Mesendoderm (in vitro differentiated cells): ENCODE data around the gene PTGFRN.

Experiments used
- DNase-seq: peaks from one replicate; pipeline ENCODE4 v3.0.0; 2013
- H2AK5ac ChIP-seq: 2 replicates; pipeline ENCODE4 v1.6.1; 2013; ENCODE audit warnings: low read length, inconsistent platforms
- H2BK120ac ChIP-seq: 2 replicates; pipeline ENCODE4 v1.6.1; 2013; ENCODE audit warnings: low read depth, mild to moderate bottlenecking, low read length, moderate library complexity, mixed read lengths
- H2BK15ac ChIP-seq: replicated peaks from 2 replicates; pipeline ENCODE4 v1.6.1; 2013; ENCODE audit warnings: low read depth, mild to moderate bottlenecking, moderate library complexity
- H2BK5ac ChIP-seq: 2 replicates; pipeline ENCODE4 v1.6.1; 2013; ENCODE audit warnings: low read length, inconsistent platforms
- H3K18ac ChIP-seq: 2 replicates; pipeline ENCODE4 v1.6.1; 2013; ENCODE audit warnings: mild to moderate bottlenecking, low read length, mixed read lengths
- H3K23ac ChIP-seq: one replicate; pipeline ENCODE4 v1.6.1; 2013; ENCODE audit warnings: low read length
- H3K27ac ChIP-seq: 2 replicates; pipeline ENCODE4 v1.5.1; 2013; ENCODE audit warnings: low read depth, mild to moderate bottlenecking, inconsistent platforms, low read length, moderate library complexity
- H3K27me3 ChIP-seq: 2 replicates; pipeline ENCODE4 v1.6.1; 2013; ENCODE audit warnings: low read length, control low read depth, mild to moderate bottlenecking, inconsistent platforms; ENCODE audit not compliant: insufficient read depth, poor library complexity
- H3K36me3 ChIP-seq: 2 replicates; pipeline ENCODE4 v1.6.1; 2013; ENCODE audit warnings: low read length, inconsistent platforms; ENCODE audit not compliant: control insufficient read depth, insufficient read depth
- H3K4ac ChIP-seq: one replicate; pipeline ENCODE4 v1.6.1; 2013; ENCODE audit warnings: low read depth, mild to moderate bottlenecking, low read length, moderate library complexity
- H3K4me1 ChIP-seq: 2 replicates; pipeline ENCODE4 v1.6.1; 2013; ENCODE audit warnings: low read depth, low read length, inconsistent platforms; ENCODE audit not compliant: control insufficient read depth
- H3K4me2 ChIP-seq: 2 replicates; pipeline ENCODE4 v1.6.1; 2013; ENCODE audit warnings: low read length
- H3K4me3 ChIP-seq: 2 replicates; pipeline ENCODE4 v1.5.1; 2013; ENCODE audit warnings: mild to moderate bottlenecking, low read length
- H3K56ac ChIP-seq: one replicate; pipeline ENCODE4 v1.6.1; 2013; ENCODE audit warnings: low read length
- H3K79me1 ChIP-seq: 2 replicates; pipeline ENCODE4 v1.6.1; 2013; ENCODE audit warnings: low read length, inconsistent platforms
- H3K79me2 ChIP-seq: 2 replicates; pipeline ENCODE4 v1.6.1; 2013; ENCODE audit warnings: mild to moderate bottlenecking, low read length; ENCODE audit not compliant: control insufficient read depth, insufficient read depth
- H3K9ac ChIP-seq: 2 replicates; pipeline ENCODE4 v1.6.1; 2013; ENCODE audit warnings: low read length, inconsistent platforms
- H4K5ac ChIP-seq: one replicate; pipeline ENCODE4 v1.6.1; 2013; ENCODE audit warnings: low read length
- H4K8ac ChIP-seq: one replicate; pipeline ENCODE4 v1.6.1; 2013; ENCODE audit warnings: low read depth, mild to moderate bottlenecking, control low read depth, low read length, moderate library complexity
- WGBS: extraction: QIAGEN DNeasy Blood & Tissue Kit; methylation state at CpG from one replicate; pipeline ENCODE4 v1.1.7; 2013; ENCODE audit warnings: low lambda C conversion rate, missing lambda C conversion rate; ENCODE audit not compliant: insufficient coverage; ENCODE audit errors: extremely low coverage; 5-methylcytosine and 5-hydroxymethylcytosine counted together

Gene PTGFRN

DNA sequence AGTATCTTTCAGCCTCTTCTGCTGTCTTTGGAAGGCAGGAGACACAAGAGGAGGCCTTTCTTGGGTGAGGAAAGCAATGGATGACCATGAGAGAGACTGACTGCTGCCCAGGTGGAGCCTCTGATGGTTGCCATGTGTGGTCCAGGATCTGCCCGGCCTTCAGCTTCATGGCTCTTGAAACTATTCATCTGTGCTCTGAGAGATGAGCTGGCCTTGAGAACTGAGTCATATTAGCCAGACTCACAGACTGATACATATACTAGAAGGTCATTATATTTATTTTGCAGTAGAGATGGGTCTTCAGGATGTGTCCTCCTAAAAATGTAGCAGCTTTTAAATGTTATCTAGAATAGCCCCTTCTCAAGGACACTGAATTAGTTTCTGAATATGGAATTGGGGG lies 33.7 kb downstream of the PTGFRN start:
- Histone ChIP-seq H3K4me2 (no peak overlapping the region), H3K27ac (no peak overlapping the region), H3K4me3 (no peak overlapping the region), H3K23ac (no peak overlapping the region), H2BK15ac (no peak overlapping the region), H3K27me3 (no peaks in the 10 kb centered on the region), H3K56ac (no peak overlapping the region), H3K79me2 (no peaks in the 10 kb centered on the region), H2BK120ac (no peak overlapping the region), H4K5ac (no peak overlapping the region), H3K4ac (no peak overlapping the region), H2BK5ac (no peak overlapping the region), H3K79me1 (peaks cover 10% of the 10 kb centered on the region), H2AK5ac (no peak overlapping the region), H3K9ac (no peak overlapping the region), H4K8ac (no peak overlapping the region), H3K36me3 (peaks cover 1% of the 10 kb centered on the region), H3K4me1 (no peaks in the 10 kb centered on the region), H3K18ac (no peak overlapping the region)
- no peak for DNase-seq
- no CpG with 5 or more reads among the region's 1 CpG for WGBS

DNA sequence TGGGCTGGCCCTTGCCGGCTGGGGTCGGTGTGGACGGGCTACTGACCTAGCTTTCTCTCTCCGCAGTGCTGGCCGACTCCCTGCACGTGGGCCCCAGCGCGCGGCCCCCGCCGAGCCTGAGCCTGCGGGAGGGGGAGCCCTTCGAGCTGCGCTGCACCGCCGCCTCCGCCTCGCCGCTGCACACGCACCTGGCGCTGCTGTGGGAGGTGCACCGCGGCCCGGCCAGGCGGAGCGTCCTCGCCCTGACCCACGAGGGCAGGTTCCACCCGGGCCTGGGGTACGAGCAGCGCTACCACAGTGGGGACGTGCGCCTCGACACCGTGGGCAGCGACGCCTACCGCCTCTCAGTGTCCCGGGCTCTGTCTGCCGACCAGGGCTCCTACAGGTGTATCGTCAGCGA lies 34.9 kb downstream of the PTGFRN start:
- no peak overlapping the region for H3K56ac ChIP-seq
- no peak overlapping the region for H3K18ac ChIP-seq
- no peak overlapping the region for H2BK5ac ChIP-seq
- no peak overlapping the region for H3K9ac ChIP-seq
- H3K27ac ChIP-seq, result no peak overlapping the region
- no peak overlapping the region for H3K4me2 ChIP-seq
- no peak overlapping the region for H4K5ac ChIP-seq
- no peaks in the 10 kb centered on the region for H3K79me2 ChIP-seq
- H2BK120ac ChIP-seq, result no peak overlapping the region
- H4K8ac ChIP-seq, result no peak overlapping the region
- no peak overlapping the region for H2AK5ac ChIP-seq
- H2BK15ac ChIP-seq, result no peak overlapping the region
- no peaks in the 10 kb centered on the region for H3K4me1 ChIP-seq
- H3K27me3 ChIP-seq, result no peaks in the 10 kb centered on the region
- no peak overlapping the region for H3K23ac ChIP-seq
- H3K36me3 ChIP-seq, result peaks cover 1% of the 10 kb centered on the region
- H3K4me3 ChIP-seq, result no peak overlapping the region
- H3K4ac ChIP-seq, result no peak overlapping the region
- peaks cover 10% of the 10 kb centered on the region for H3K79me1 ChIP-seq
- WGBS, result no CpG with 5 or more reads among the region's 42 CpGs
- no peak for DNase-seq

- Histone ChIP-seq H3K4ac (no peak overlapping the region), H3K56ac (no peak overlapping the region), H3K27ac (no peak overlapping the region), H3K27me3 (no peaks in the 10 kb centered on the region), H2BK15ac (no peak overlapping the region), H3K79me2 (no peaks in the 10 kb centered on the region), H2BK120ac (no peak overlapping the region), H3K9ac (no peak overlapping the region), H3K79me1 (peaks cover 6% of the 10 kb centered on the region), H2BK5ac (no peak overlapping the region), H4K8ac (no peak overlapping the region), H4K5ac (no peak overlapping the region), H3K4me3 (no peak overlapping the region), H3K4me1 (peaks cover 3% of the 10 kb centered on the region), H3K4me2 (no peak overlapping the region), H2AK5ac (no peak overlapping the region), H3K18ac (no peak overlapping the region), H3K23ac (no peak overlapping the region), H3K36me3 (peaks cover 1% of the 10 kb centered on the region)
- WGBS, result no CpG with 5 or more reads among the region's 5 CpGs
- DNase-seq, result no peak
Measured at GRCh38 chr1:116945421-116945820, 35.7 kb downstream of the PTGFRN start.

GRCh38 chr1:116945996-116946395 lies 36.3 kb downstream of the PTGFRN start:
- H2AK5ac ChIP-seq, result no peak overlapping the region
- no peak overlapping the region for H3K23ac ChIP-seq
- H3K79me2 ChIP-seq, result no peaks in the 10 kb centered on the region
- no peak overlapping the region for H3K4ac ChIP-seq
- DNase-seq, result no peak
- no peak overlapping the region for H2BK120ac ChIP-seq
- H3K79me1 ChIP-seq, result peaks cover 6% of the 10 kb centered on the region
- H3K4me1 ChIP-seq, result peaks cover 6% of the 10 kb centered on the region
- H3K18ac ChIP-seq, result no peak overlapping the region
- H3K56ac ChIP-seq, result no peak overlapping the region
- WGBS, result no CpG with 5 or more reads among the region's 1 CpG
- H3K9ac ChIP-seq, result no peak overlapping the region
- H3K4me3 ChIP-seq, result no peak overlapping the region
- no peak overlapping the region for H3K27ac ChIP-seq
- no peak overlapping the region for H3K4me2 ChIP-seq
- no peak overlapping the region for H2BK15ac ChIP-seq
- H4K5ac ChIP-seq, result no peak overlapping the region
- peaks cover 1% of the 10 kb centered on the region for H3K36me3 ChIP-seq
- H4K8ac ChIP-seq, result no peak overlapping the region
- H2BK5ac ChIP-seq, result no peak overlapping the region
- no peaks in the 10 kb centered on the region for H3K27me3 ChIP-seq

- H3K36me3 ChIP-seq, result peaks cover 1% of the 10 kb centered on the region
- H4K8ac ChIP-seq, result no peak overlapping the region
- H2AK5ac ChIP-seq, result no peak overlapping the region
- no peak overlapping the region for H4K5ac ChIP-seq
- H3K23ac ChIP-seq, result no peak overlapping the region
- H3K27ac ChIP-seq, result no peak overlapping the region
- H2BK15ac ChIP-seq, result no peak overlapping the region
- H3K9ac ChIP-seq, result no peak overlapping the region
- no peak overlapping the region for H3K18ac ChIP-seq
- no peak overlapping the region for H3K4me3 ChIP-seq
- no CpG with 5 or more reads among the region's 5 CpGs for WGBS
- H2BK120ac ChIP-seq, result no peak overlapping the region
- H3K4me1 ChIP-seq, result peaks cover 6% of the 10 kb centered on the region
- no peak overlapping the region for H2BK5ac ChIP-seq
- no peaks in the 10 kb centered on the region for H3K79me1 ChIP-seq
- DNase-seq, result no peak
- H3K4me2 ChIP-seq, result no peak overlapping the region
- no peak overlapping the region for H3K4ac ChIP-seq
- no peaks in the 10 kb centered on the region for H3K79me2 ChIP-seq
- no peaks in the 10 kb centered on the region for H3K27me3 ChIP-seq
- no peak overlapping the region for H3K56ac ChIP-seq
Measured at GRCh38 chr1:116947092-116947860, 37.6 kb downstream of the PTGFRN start.

GRCh38 chr1:116948046-116948445 lies 38.3 kb downstream of the PTGFRN start:
- Histone ChIP-seq H3K36me3 (peaks cover 1% of the 10 kb centered on the region), H3K4me2 (no peak overlapping the region)

More at GRCh38 chr1:116948046-116948445, 38.3 kb downstream of the PTGFRN start:
- Histone ChIP-seq H2AK5ac (no peak overlapping the region), H3K4me1 (peaks cover 6% of the 10 kb centered on the region), H4K8ac (no peak overlapping the region), H3K27ac (no peak overlapping the region), H3K79me1 (no peaks in the 10 kb centered on the region), H2BK120ac (no peak overlapping the region), H2BK15ac (no peak overlapping the region), H3K23ac (no peak overlapping the region), H2BK5ac (no peak overlapping the region), H3K79me2 (no peaks in the 10 kb centered on the region), H3K4ac (no peak overlapping the region), H3K9ac (no peak overlapping the region), H3K4me3 (no peak overlapping the region), H3K56ac (no peak overlapping the region), H3K27me3 (no peaks in the 10 kb centered on the region), H4K5ac (no peak overlapping the region), H3K18ac (no peak overlapping the region)
- no peak for DNase-seq
- WGBS, result no CpG with 5 or more reads among the region's 5 CpGs
